Mesothelial cell of epicardium (in vitro differentiated cells): ENCODE data around the gene MEF2C. TPM values are rescaled to one million over a fixed set of nuclear protein-coding genes. Genes with fewer than 3 reads are reported as not detected.

ENCODE experiments used
- DNase-seq, 2 experiments: peaks; one replicate each; pipeline ENCODE4 v3.0.0; 2021; ENCODE audit warnings: low spot score in 2 of 2; ENCODE audit not compliant: unreplicated experiment in 2 of 2
- H3K27ac Mint-ChIP-seq: 2 replicates; pipeline ENCODE4 v1.8.0; 2021; ENCODE audit warnings: mixed read lengths
- H3K27me3 Mint-ChIP-seq: 2 replicates; pipeline ENCODE4 v1.8.0; 2021; ENCODE audit warnings: low read depth, mixed read lengths
- H3K36me3 Mint-ChIP-seq: 2 replicates; pipeline ENCODE4 v1.8.0; 2021; ENCODE audit warnings: mixed read lengths
- H3K4me1 Mint-ChIP-seq: 2 replicates; pipeline ENCODE4 v1.8.0; 2021; ENCODE audit warnings: mixed read lengths
- H3K4me3 Mint-ChIP-seq: 2 replicates; pipeline ENCODE4 v1.8.0; 2021; ENCODE audit warnings: mild to moderate bottlenecking, moderate library complexity, mixed read lengths
- H3K9me3 Mint-ChIP-seq: 2 replicates; pipeline ENCODE4 v1.8.0; 2021; ENCODE audit warnings: mixed read lengths
- CTCF ChIP-seq: fragments of 200-600 bp; sonication (generic); IDR thresholded peaks from one replicate; pipeline ENCODE4 v1.5.0; 2021; ENCODE audit warnings: antibody characterized with exemption; ENCODE audit not compliant: unreplicated experiment
- total RNA-seq: library from RNA; stranded (reverse); gene quantifications from 3 replicates; pipeline ENCODE4 v1.2.1, GENCODE V29; 2021

The MEF2C gene
- total RNA-seq, 1 donor from 2014 or later = 9.1 TPM

- no peak for TF ChIP-seq CTCF
- Mint-ChIP-seq H3K4me1 (peaks cover 10% of the 10 kb centered on the region), H3K27me3 (no peaks in the 10 kb centered on the region), H3K4me3 (no peak overlapping the region), H3K9me3 (no peaks in the 10 kb centered on the region), H3K36me3 (peaks cover 2% of the 10 kb centered on the region), H3K27ac (no peak overlapping the region)
- no peak for DNase-seq
Measured at GRCh38 chr5:88740604-88741185, 142.3 kb downstream of the MEF2C start.

GRCh38 chr5:88736494-88736893 lies 146.5 kb downstream of the MEF2C start:
- DNase-seq = no peak
- H3K4me3 Mint-ChIP-seq = no peak overlapping the region
- no peak overlapping the region for H3K27ac Mint-ChIP-seq
- H3K4me1 Mint-ChIP-seq = peaks cover 6% of the 10 kb centered on the region
- no peak for TF ChIP-seq CTCF
- H3K9me3 Mint-ChIP-seq = no peaks in the 10 kb centered on the region
- H3K27me3 Mint-ChIP-seq = no peaks in the 10 kb centered on the region
- no peaks in the 10 kb centered on the region for H3K36me3 Mint-ChIP-seq

- Mint-ChIP-seq H3K27me3 (no peaks in the 10 kb centered on the region), H3K4me3 (no peak overlapping the region), H3K36me3 (no peaks in the 10 kb centered on the region), H3K9me3 (no peaks in the 10 kb centered on the region), H3K27ac (no peak overlapping the region), H3K4me1 (peaks cover 11% of the 10 kb centered on the region)
- DNase-seq = no peak
- TF ChIP-seq CTCF = no peak
Measured at GRCh38 chr5:88734983-88735382, 148.0 kb downstream of the MEF2C start.

- Mint-ChIP-seq H3K27ac (no peak overlapping the region), H3K27me3 (no peaks in the 10 kb centered on the region), H3K36me3 (no peaks in the 10 kb centered on the region), H3K9me3 (no peaks in the 10 kb centered on the region), H3K4me1 (peaks cover 13% of the 10 kb centered on the region), H3K4me3 (no peak overlapping the region)
- no peak for TF ChIP-seq CTCF
- no peak for DNase-seq
Measured at GRCh38 chr5:88734191-88734640, 148.8 kb downstream of the MEF2C start.

GRCh38 chr5:88732862-88733261 lies 150.1 kb downstream of the MEF2C start:
- Mint-ChIP-seq H3K4me3 (no peak overlapping the region), H3K36me3 (no peaks in the 10 kb centered on the region), H3K4me1 (peaks cover 12% of the 10 kb centered on the region), H3K27me3 (no peaks in the 10 kb centered on the region), H3K9me3 (no peaks in the 10 kb centered on the region), H3K27ac (no peak overlapping the region)
- TF ChIP-seq CTCF = no peak
- DNase-seq = no peak
